DLD1 (cell line): ENCODE data around the gene HNRNPA1L2.
"Not testable (repeated sequence)": the region's sequence is repeated elsewhere in the genome, so short reads cannot be mapped to it uniquely, and the experiment has no call there.

Experiments used
- in situ Hi-C: cut with HindIII; loops from 2 replicates; pipeline ENCODE4 v1.10.0; 2017; ENCODE audit warnings: low sequenced_read_pairs

HNRNPA1L2 gene

GRCh38 chr13:52642131-52642530 is at the start of gene HNRNPA1L2:
Gene HNRNPA1L2 (plus strand): TSS chr13:52642431. CDS start chr13:52642493, 62 bp downstream.
- in situ Hi-C loops: no loop called here

- in situ Hi-C loops: not testable (repeated sequence)
Observed at GRCh38 chr13:52593175-52593574, 49.1 kb upstream of the HNRNPA1L2 start.

GRCh38 chr13:52593812-52594211 is 48.4 kb upstream of the HNRNPA1L2 start:
- in situ Hi-C loops: not testable (repeated sequence)

GRCh38 chr13:52594295-52594694 is 47.9 kb upstream of the HNRNPA1L2 start:
- in situ Hi-C loops: not testable (repeated sequence)

GRCh38 chr13:52597676-52598075 is 44.6 kb upstream of the HNRNPA1L2 start:
- in situ Hi-C loops: no loop called here

GRCh38 chr13:52599037-52599847 is 43.0 kb upstream of the HNRNPA1L2 start:
- in situ Hi-C loops: no loop called here

GRCh38 chr13:52599848-52600603 is 42.2 kb upstream of the HNRNPA1L2 start:
- in situ Hi-C loops: no loop called here

GRCh38 chr13:52600666-52601065 is 41.6 kb upstream of the HNRNPA1L2 start:
- in situ Hi-C loops: no loop called here

GRCh38 chr13:52603316-52603715 is 38.9 kb upstream of the HNRNPA1L2 start:
- in situ Hi-C loops: not testable (repeated sequence)

GRCh38 chr13:52606126-52606525 is 36.1 kb upstream of the HNRNPA1L2 start:
- in situ Hi-C loops: not testable (repeated sequence)

GRCh38 chr13:52606795-52607194 is 35.4 kb upstream of the HNRNPA1L2 start:
- in situ Hi-C loops: not testable (repeated sequence)

GRCh38 chr13:52608184-52608583 is 34.0 kb upstream of the HNRNPA1L2 start:
- in situ Hi-C loops: not testable (repeated sequence)

GRCh38 chr13:52609013-52609606 is 33.1 kb upstream of the HNRNPA1L2 start:
- in situ Hi-C loops: not testable (repeated sequence)

- in situ Hi-C loops: not testable (repeated sequence)
Observed at GRCh38 chr13:52610158-52610557, 32.1 kb upstream of the HNRNPA1L2 start.

GRCh38 chr13:52615134-52615801 is 27.0 kb upstream of the HNRNPA1L2 start:
- in situ Hi-C loops: no loop called here

GRCh38 chr13:52615812-52616211 is 26.4 kb upstream of the HNRNPA1L2 start:
- in situ Hi-C loops: no loop called here

- in situ Hi-C loops: no loop called here
Observed at GRCh38 chr13:52617070-52618060, 24.9 kb upstream of the HNRNPA1L2 start.

GRCh38 chr13:52631083-52631690 is 11.0 kb upstream of the HNRNPA1L2 start:
- in situ Hi-C loops: not testable (repeated sequence)

GRCh38 chr13:52638666-52639328 is 3.4 kb upstream of the HNRNPA1L2 start:
- in situ Hi-C loops: no loop called here
